ENCODE measurements around the gene CGB7.
"Not testable (repeated sequence)": the region's sequence is repeated elsewhere in the genome, so short reads cannot be mapped to it uniquely, and the experiment has no call there.

CGB7 gene

DNA sequence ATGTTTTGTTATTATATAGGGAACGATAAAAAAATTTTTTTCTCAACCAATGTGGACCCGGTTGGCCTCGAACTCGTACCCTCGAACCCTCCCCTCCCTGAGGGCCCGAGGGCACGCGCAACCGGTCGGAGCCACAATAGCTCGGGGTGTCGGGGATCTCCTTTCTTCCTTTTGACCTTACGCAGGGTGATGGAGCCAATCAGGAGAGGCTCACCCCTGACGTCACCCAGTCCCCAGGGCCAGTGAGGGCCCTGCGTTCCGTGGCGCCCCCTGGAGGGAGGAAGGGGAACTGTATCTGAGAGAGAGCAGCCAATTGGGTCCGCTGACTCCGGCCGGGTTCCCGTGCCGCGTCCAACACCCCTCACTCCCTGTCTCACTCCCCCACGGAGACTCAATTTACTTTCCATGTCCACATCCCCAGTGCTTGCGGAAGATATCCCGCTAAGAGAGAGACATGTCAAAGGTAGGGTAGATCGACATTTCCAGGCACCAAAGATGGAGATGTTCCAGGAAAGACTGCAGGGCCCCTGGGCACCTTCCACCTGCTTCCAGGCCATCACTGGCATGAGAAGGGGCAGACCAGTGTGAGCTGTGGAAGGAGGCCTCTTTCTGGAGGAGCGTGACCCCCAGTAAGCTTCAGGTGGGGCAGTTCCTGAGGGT, 25.8 kb downstream of the CGB7 start, which contains the start of gene CGB2:
Gene CGB2 (plus strand): TSS at position 249 of the 660 bp plus-strand sequence. CDS start 206 bp downstream, at position 455.
- peak in 1 of 2 donors; percentile 51 for DNase-seq (ENCODE audit: low read depth in 2 of 2)
- TF ChIP-seq CTCF (IDR thresholded peaks at IDR 0.05; ENCODE audit: low read depth, low read length): peak; percentile 51
- H3K4me3 ChIP-seq (replicated peaks in 1 of 2; ENCODE audit: low read depth in 2 of 2, low read length in 2 of 2): not testable (repeated sequence)

GRCh38 chr19:49030323-49030722, 27.2 kb downstream of the CGB7 start:
- not testable (repeated sequence) for DNase-seq (ENCODE audit: low read depth in 2 of 2); H3K4me3 ChIP-seq (replicated peaks in 1 of 2; ENCODE audit: low read depth in 2 of 2, low read length in 2 of 2)

DNA sequence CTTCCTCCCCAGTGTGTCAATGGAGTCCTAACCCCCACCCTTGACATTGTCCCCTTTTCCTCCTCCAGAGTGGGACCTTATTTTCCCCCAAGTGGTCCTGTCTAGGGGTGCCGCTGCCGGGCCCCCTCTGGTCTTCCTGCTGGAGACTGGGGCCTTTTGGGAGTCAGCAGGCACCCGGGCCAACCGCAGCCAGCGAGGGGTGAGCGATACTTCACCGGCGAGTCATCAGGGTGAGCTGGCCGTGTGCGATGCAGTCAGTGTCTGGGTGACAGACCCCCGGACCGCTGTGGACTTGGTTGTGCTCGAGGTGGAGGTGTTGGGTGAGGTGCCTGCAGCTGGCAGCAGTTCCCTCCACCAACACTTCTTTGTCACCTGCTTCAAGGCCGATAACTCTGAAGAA, 27.8 kb downstream of the CGB7 start:
- not testable (repeated sequence) for H3K4me3 ChIP-seq (replicated peaks in 1 of 2; ENCODE audit: low read depth in 2 of 2, low read length in 2 of 2)
- peak in 1 of 2 donors; percentile 35 for DNase-seq (ENCODE audit: low read depth in 2 of 2)

DNA sequence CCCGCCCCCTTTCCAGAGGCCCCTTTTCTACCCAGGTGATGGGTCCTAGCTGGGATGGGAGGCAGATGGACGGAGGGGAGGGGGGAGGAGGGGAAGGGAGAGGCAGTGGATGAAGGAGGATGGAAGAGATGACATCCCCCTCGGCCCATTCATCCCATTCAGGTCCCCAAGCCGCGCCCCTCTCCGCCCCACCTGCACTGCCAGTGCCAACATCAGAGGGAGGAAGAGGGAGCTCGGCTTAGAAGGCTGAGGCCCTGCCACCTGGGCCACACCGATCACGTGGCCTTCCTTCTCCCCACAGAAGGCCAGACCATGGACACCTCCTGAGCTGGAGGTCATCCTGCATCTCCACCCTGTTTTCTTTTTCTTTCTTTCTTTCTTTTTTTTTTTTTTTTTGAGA, 28.9 kb downstream of the CGB7 start:
- not testable (repeated sequence) for DNase-seq (ENCODE audit: low read depth in 2 of 2); H3K4me3 ChIP-seq (replicated peaks in 1 of 2; ENCODE audit: low read depth in 2 of 2, low read length in 2 of 2)

DNA sequence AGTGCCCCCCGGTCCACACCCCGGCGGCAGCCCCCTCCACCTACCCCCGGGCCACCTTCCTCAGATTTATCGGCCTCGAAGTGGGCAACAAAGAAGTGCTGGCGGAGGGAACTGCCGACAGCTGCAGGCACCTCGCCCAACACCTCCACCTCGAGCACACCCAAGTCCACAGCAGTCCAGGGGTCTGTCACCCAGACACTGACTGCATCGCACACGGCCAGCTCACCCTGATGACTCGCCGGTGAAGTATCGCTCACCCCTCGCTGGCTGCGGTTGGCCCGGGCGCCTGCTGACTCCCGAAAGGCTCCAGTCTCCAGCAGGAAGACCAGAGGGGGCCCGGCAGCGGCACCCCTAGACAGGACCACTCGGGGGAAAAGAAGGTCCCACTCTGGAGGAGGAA, 31.9 kb downstream of the CGB7 start:
- DNase-seq (ENCODE audit: low read depth in 2 of 2); H3K4me3 ChIP-seq (replicated peaks in 1 of 2; ENCODE audit: low read depth in 2 of 2, low read length in 2 of 2): not testable (repeated sequence)

- not testable (repeated sequence) for DNase-seq (ENCODE audit: low read depth in 2 of 2)
Measured at GRCh38 chr19:49025088-49025487, 32.5 kb downstream of the CGB7 start.

DNA sequence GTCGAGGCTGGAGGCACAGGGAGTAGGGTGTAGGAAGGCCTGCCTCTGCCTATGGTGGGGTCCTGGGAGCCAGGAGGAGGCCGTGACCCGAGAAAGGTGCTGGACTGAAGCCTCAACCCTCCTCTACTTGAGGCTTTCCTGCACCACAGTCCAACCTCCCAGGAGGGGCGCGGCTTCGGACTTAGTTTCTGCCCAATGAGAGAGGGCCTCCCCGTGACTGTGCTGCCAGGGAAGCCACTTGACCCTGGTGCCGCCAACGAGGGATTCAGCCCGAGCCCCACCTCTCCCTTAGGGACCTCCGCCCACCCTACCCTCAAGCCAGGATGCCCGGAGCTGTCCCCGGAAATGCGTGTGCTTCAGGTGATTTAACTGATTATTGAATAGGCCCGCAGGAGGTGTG, 33.3 kb downstream of the CGB7 start, which contains the start of gene CGB3:
Gene CGB3 (minus strand): TSS at position 101 of the 400 bp plus-strand sequence. CDS start 362 bp downstream, outside the sequence.
- not testable (repeated sequence) for DNase-seq (ENCODE audit: low read depth in 2 of 2); H3K4me3 ChIP-seq (replicated peaks in 1 of 2; ENCODE audit: low read depth in 2 of 2, low read length in 2 of 2)

More at GRCh38 chr19:49025088-49025487, 32.5 kb downstream of the CGB7 start:
- not testable (repeated sequence) for H3K4me3 ChIP-seq (replicated peaks in 1 of 2; ENCODE audit: low read depth in 2 of 2, low read length in 2 of 2)

GRCh38 chr19:49022116-49022515, 35.4 kb downstream of the CGB7 start:
- H3K4me3 ChIP-seq (replicated peaks in 1 of 2; ENCODE audit: low read depth in 2 of 2, low read length in 2 of 2): no peak overlapping the region
- DNase-seq (ENCODE audit: low read depth in 2 of 2): no peak
- TF ChIP-seq CTCF (IDR thresholded peaks at IDR 0.05; ENCODE audit: low read depth, low read length): no peak

GRCh38 chr19:49020931-49021895, 36.3 kb downstream of the CGB7 start:
- H3K4me3 ChIP-seq (replicated peaks in 1 of 2; ENCODE audit: low read depth in 2 of 2, low read length in 2 of 2): no peak overlapping the region
- peak; percentile 16 to 44 for DNase-seq (ENCODE audit: low read depth in 2 of 2)
- no peak for TF ChIP-seq CTCF (IDR thresholded peaks at IDR 0.05; ENCODE audit: low read depth, low read length)

GRCh38 chr19:49020342-49020741, 37.2 kb downstream of the CGB7 start:
- H3K4me3 ChIP-seq (replicated peaks in 1 of 2; ENCODE audit: low read depth in 2 of 2, low read length in 2 of 2): no peak overlapping the region
- no peak for DNase-seq (ENCODE audit: low read depth in 2 of 2)
- TF ChIP-seq CTCF (IDR thresholded peaks at IDR 0.05; ENCODE audit: low read depth, low read length): no peak
